HG03066 (cell line): ENCODE data around the gene UBTF.

ENCODE experiments used
- ATAC-seq: cut with Tn5 transposase; IDR thresholded peaks from one replicate; pipeline ENCODE4 v1.9.1; 2021; ENCODE audit warnings: low read depth; ENCODE audit not compliant: unreplicated experiment

UBTF gene, protein sequence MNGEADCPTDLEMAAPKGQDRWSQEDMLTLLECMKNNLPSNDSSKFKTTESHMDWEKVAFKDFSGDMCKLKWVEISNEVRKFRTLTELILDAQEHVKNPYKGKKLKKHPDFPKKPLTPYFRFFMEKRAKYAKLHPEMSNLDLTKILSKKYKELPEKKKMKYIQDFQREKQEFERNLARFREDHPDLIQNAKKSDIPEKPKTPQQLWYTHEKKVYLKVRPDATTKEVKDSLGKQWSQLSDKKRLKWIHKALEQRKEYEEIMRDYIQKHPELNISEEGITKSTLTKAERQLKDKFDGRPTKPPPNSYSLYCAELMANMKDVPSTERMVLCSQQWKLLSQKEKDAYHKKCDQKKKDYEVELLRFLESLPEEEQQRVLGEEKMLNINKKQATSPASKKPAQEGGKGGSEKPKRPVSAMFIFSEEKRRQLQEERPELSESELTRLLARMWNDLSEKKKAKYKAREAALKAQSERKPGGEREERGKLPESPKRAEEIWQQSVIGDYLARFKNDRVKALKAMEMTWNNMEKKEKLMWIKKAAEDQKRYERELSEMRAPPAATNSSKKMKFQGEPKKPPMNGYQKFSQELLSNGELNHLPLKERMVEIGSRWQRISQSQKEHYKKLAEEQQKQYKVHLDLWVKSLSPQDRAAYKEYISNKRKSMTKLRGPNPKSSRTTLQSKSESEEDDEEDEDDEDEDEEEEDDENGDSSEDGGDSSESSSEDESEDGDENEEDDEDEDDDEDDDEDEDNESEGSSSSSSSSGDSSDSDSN

DNA sequence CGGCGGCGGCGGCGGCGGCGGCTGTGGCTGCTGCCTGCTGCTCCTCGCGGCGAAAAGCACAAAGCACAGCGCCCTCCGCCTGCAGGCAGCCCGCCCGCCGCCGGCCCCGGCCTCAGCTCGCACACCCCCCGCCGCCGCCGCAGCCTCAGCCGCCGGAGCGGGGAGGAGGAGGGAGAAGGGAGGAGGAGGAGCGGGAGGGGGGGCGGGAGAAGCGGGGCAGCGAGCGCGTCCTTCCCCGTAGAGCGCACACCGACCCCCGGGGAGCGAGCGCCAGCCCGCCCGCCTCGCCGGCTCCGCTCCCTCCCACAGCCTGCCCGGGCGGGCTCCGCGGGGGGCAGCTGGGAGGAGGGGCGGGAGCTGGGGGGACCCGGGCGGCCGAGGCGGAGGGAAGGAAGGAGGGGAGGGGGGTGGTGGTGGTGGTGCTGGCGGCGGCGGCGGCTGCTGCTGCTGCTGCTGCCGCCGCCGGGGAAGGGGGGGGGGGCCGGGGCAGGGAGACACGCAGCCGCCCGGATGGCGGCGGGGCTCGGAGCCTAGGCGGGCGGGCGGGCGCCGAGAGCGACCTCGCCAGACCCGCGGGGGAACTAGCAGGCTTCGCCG is at the start of gene UBTF:
UBTF (minus strand) TSS at position 60 of the 597 bp plus-strand sequence. CDS start 1,446 bp downstream, outside the sequence.
- no peak for ATAC-seq

DNA sequence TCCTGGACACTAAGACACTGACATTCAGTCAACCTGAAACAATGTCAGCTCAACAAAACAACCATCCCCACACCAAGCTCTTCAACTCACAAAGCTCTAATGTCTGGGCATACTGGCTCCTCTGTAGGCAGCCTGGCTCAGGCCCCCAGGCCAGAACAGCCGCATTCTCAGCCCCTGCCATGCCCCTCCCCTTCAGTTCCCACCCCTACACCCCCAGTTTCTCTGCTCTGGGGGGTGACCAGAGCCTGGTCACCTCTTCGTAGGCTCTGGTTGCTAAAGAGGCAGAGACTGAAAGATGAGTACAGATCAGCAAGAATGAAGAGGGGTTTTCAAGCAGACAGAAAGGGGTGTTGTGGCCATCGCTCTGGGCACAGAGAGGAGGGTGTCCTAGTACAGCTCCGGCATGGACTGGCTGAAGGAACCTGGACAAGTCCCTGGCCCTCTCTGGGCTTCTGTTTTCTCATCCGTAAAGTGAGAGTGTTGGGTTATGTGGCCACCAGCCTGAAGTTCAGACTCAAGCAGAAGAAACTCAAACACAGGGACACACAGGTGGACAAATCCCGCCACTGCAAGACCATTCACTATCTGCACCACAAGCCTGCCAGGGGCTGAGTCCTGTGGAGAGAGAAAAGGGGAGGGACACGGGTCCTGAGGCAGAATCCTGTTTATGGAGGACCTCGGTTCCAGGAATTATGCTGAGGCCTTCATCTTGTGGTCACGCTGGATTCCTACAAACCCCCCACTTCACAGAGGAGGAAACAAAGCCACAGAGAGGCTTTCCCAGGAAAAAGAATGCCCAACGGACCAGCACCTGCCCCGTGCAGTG is 49.4 kb upstream of the UBTF start:
- no peak for ATAC-seq

DNA sequence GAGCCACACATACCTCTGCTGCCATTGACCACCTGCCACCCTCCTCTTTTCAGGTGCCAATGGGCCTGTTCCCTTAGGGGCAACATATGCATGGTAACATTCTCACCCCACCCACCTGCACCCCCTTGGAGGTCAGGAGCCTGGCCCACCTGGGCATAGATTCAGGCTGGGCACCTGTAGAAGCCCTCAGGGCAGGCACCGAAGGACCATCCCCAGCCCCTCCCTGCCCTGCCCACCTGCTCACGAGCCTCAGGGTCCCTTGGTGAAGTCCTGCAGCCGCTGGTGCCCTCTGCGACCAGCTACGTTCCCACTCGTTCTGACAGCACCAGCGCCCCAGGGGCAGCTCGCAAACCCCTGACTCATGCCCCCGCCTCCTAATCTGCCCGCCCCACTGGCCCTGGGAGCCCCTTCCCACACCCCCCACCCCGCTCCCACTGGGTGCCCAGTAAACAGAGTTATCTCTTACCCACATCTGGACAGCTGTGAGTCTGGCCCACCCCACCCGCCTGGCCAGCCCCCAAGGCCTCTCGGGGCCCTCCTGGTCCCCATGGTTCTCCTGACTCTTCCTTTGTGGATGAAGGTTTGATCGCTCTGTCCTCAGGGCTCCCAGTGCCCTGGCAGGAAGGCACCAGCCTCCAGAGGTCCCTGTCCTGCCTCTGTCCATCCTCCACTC is 48.5 kb upstream of the UBTF start, which contains the start of gene SLC4A1:
SLC4A1 (minus strand) TSS at position 318 of the 673 bp plus-strand sequence. CDS start 5,269 bp downstream, outside the sequence.
- ATAC-seq = no peak

DNA sequence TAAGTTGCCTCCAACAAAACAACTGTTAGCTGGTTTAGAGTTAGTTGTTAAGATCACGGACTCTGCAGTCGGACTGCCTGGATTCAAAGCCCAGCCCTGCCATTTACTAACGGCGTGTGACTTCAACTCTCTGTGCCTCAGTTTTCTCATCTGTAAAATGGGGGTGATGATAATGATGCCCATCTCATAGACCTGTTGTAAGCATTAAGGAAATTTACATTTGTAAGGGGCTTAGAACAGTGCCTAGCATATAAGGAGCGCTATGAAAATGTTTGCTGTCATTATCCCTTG is 47.6 kb upstream of the UBTF start:
- no peak for ATAC-seq

DNA sequence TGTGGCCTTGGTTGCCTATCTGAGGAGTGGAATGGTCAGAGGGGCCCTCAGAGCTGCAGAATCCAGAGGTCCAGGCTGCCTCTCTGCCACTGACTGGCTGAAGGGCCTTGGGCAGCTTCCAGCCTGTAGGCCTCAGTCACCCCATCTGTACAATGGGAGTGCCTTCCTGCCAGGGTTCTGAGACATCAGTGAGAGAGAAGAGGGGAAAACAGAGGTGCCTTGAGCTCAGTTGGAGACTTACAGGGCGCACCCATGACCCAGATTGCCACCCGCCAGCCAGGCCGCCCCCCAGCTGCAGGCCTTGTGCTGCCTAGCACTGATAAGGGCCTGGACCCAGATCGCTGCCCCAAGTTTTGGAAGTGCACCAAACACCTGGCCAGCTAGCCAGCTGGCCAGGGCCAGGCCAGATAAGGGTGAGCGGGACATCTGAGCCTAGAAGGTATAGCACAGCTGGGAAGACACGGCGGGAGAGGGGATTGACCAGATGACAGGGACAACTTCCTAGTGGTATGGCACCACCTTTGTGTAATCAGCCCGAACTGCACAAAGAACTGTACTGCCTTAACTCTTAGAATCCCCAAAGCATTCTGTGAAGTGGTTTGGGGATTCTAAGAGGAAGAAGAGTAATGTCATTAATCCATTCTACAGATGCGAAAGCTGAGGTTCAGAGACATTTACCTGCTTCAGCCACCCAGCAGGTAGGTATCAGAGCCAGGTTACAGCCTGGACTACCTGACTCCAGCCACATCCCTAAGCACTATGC is 47.1 kb upstream of the UBTF start:
- no peak for ATAC-seq

DNA sequence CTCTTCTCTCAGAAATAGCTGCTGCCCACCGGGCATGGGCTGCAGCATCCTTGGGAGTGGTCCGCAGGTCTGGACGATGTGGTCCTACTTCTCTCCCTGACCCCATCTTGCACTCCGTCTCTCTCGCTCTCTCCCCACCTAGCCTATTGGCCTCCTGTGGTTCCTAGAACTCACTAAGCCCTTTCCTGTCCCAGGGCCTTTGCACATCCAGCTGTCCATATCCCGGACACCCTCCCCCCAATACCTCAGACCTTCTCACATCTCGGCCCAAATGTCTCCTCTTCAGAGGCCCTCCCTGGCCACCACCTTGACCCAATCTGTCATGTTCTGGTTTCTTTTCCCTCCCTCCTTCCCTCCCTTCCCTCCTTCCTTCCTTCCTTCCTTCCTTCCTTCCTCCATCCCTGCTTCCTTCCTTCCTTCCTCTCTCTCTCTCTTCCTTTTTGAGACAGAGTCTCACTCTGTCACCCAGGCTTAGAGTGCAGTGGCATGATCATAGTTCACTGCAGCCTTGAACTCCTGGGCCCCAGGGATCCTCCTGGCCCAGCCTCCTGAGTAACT is 43.9 kb upstream of the UBTF start:
- ATAC-seq = no peak

DNA sequence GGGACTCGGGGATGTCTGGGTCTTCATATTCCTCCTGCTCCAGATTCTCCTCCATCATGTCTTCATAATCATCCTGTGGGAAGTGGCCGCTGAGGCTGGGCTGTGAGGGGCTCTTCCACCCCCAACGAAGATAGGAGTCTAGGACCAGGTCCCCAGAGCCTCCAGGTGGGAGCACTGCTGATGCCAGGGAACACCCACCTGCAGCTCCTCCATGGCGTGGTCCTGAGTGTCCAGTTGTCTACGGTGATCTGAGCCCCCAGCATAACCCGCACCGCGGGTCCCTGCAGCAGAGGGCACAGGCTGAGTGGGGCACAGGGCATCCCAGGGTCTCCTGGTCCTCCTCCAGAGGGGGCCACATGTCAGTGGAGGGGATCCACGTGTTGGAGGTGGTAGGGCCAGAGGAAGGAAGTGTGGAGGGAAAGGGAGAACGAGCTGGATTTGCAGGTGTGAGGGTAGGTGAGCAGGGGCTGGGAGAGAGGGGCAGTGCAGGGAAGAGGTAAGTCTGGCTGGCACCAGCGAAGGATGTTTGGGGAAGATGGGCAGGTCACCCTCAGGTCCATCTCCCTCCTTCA is 43.3 kb upstream of the UBTF start:
- ATAC-seq = no peak

DNA sequence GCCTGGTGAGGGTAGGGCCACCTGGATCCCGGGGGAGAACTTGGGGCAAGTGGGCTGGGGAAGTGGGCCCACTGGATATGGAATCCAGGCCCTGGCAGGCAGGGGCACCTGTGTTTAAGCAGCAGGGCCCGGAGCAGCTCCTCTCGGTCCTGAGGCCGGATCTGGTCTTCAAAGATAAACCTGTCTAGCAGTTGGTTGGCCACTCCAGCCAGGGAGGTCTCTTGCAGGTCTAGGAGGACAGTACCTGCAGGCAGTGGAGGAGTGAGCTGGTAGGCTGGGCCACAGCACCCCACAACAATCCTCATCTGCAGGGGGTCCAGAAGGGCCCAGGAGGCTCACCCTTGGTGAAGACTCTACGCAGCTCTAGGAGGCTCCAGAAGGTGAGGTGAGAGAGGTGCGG is 40.8 kb upstream of the UBTF start:
- no peak for ATAC-seq

DNA sequence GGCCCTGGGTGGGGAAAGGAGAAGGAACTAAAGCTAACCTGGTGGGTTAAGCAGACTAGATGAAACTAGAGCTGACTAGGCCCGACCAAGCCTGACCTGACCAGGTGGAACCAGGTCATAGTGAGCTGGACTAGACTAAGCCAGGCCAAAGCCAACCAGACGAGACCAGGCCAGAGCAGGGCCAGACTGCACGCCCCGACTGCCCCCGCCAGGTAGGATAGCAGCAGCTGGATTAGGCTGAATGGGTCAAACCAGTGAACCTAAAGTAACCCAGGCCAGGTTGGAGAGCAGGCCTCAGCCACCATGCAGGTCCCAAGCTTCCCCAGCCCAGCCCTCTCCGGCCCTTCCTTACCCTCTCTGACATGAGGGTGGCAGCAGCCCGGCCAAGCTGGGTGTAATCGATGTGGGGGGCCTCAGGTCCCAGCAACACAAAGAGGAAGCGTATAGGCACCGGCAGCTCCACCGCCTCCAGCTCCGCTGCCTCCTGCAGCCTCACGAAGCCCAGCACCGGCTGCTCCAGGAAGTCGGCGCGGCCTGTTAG is 39.4 kb upstream of the UBTF start:
- ATAC-seq = no peak

DNA sequence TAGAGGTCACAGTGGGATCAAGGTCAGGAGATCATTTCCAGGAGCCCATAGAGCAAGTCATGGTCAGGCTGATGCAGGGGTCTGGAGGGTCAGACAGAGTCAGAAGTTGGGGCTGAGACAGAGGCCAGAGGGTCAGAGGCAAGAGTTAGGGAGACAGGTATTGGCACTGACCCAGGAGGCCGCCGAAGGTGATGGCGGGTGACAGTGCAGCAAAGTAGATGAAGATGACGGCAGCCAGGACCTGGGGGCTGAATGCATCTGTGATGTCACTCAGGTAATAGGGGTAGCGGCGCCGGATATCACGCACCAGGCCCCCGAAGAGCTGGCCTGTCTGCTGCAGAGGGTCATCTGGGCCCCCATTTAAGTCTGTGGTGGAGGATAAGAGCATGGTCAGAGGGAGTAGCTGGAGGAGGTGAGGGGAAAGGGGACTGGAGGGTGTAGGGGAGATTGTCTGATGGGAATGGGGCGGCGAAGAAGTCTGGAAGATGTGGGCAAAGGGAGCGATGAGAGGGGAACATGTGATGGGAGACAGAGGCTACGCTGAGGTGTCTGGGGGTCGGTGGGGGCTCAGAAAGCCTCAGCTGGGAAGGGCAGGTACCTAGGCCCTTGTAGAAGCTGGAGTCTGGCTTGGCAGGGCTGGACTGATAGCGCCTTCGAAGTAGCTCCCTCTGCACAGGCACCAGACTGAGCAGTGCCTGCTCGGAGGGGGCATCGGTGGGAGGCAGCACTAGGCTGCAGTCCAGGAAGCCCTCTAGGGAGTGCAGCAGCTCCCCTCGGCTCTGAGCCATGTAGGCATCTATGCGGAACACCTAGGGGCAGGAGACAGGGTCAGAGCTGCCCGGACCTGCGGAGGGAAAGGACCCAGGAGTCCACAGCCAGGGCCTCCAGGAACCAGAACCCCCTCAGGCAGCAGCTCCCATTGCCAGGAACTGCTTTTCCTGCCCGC is 38.6 kb upstream of the UBTF start:
- ATAC-seq = no peak

DNA sequence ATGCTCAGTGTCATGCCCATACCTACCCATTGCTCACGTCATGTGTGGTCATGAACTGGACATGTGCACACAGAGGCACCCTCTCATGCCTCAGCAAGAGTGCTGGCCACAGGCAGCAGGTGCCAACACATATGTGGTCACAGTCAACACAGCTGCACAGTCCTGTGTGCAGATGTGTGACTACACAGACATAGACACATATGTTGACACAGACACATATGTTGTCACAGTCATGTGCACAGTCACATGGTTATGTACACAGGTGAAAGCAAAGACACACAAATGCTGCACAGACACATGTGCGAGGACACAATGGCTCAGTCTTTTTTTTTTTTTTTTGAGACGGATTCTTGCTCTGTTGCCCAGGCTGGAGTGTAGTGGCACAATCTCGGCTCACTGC is 37.2 kb upstream of the UBTF start:
- no peak for ATAC-seq

DNA sequence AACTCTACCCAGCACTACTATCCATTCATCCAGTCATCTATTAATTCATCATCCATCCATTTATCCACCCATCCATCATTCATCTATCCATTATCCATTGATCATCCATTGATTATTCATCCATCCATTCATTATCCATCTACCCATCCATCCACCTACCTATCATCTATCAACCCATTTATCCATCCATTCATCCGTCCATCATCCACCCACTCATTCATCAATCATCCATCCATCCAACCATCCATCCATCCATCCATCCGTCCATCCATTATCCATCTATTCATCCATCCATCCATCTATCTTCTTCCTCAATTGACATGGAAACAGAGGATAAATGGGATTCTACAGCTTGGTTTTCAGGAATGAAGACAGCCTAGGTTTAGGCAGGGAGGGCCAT is 36.4 kb upstream of the UBTF start:
- ATAC-seq = no peak

DNA sequence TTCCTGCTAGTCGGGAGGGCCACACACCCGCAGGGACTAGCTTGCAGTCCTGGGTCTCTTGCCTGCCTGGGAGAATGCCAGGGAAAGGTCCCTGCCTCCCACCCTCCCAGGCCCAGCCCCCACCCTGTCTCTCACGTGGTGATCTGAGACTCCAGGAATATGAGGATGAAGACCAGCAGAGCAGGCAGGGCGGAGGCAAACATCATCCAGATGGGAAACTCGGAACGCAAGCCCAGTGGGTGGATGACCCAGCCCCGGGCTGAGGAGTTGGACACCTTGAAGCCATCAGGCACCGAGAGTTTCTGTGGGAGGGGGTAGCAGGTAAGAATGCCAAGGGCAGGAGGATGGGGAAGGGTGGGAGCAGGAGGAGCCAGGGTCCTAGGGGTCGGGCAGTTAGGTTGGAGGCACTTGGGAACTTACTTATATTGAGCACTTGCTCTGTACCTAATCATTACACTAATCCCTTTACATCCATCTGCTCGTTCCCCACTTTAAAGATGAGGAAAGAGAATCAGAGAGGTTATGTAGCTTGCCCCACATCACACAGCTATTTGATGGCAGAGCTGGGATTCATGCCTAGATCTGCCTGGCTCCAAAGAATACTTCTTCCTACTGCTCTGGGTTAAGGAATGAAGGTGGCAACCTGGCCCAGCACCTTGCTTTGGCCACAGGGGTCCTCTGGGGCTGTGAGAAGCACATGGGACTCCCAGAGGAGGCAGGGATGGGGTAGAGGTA is 35.1 kb upstream of the UBTF start:
- ATAC-seq = no peak

DNA sequence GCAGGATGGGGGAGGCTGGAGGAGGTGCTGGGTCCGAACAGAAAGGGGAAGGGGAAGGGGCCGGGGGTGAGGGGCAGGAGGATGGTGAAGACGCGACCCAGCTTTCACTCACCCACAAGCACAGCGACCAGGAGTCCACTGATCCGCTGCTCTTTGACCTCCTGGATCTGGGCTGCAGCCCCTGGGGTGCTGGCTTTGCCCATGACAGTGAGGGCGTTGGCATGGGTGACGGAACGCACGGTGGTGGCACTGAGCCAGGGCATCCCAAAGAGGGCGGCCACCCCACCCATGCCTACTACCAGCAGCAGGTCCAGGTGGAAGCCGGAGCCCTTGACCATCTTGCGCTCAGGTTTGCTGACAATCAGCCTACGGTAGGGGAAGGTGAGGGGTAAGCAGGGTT is 33.5 kb upstream of the UBTF start:
- ATAC-seq = no peak

DNA sequence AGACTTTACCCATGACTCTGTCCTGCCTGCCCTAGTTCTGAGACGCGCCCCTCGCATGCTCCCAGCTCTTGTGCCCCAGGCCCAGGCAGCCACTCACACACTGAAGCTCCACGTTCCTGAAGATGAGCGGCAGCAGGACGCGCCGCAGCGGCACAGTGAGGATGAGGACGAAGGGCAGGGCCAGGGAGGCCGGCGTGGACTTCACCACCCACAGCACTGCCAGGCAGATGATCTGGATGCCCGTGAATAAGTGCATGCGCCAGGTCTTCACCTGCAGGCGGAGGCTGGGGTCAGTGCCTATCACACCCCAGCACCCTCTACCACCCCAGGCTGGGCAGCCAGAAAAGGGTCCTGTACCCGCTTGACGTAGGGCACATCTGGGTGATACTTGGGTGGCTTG is 31.6 kb upstream of the UBTF start:
- no peak for ATAC-seq

DNA sequence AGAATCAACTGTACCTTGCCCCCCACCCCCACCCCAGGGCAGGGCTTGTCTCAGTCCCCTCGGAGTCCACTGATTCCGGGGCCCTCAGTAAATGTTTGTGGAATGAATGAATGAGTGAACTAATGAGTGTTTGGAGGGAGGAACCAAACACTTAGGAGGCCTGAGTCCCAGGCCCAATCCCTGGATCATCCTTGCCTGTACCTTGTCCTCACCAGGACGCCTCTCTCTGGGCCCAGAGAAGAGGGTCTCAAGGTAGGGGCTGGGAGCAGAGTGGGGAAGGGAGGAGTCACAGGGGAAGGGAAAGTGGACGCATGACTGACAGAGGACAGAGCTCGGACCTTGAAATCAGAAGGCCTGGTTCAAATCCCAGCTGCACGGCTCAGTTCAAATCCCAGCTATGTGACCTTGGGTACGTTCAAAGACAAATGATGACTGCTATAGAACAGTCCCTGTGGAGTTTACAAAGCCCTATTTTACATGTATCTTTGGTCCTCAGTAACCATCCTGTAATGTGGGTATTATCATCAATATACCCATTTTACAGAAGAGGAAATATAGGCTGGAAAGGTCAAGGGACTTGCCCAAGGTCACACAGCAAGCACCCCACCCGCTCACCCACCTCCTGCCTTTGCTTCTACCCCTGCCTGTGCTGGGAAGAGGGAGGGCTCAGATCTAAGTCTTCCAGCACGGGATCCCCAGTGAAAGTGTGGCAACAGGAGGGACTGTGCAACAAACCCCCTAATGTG is 30.2 kb upstream of the UBTF start:
- no peak for ATAC-seq
